Loucy (cell line): ENCODE results near the gene ARSA.
"Not testable (repeated sequence)": the region's sequence is repeated elsewhere in the genome, so short reads cannot be mapped to it uniquely, and the experiment has no call there.

Experiments
- H2AFZ ChIP-seq: fragments of 200-600 bp; sonication (generic); 2 replicates; pipeline ENCODE4 v1.6.0; 2016; ENCODE audit warnings: antibody characterized with exemption, mild to moderate bottlenecking, low read length, moderate library complexity
- H3F3A ChIP-seq: fragments of 200-600 bp; 2 replicates; pipeline ENCODE4 v1.6.0; 2016; ENCODE audit warnings: antibody characterized with exemption, low read depth, mild to moderate bottlenecking
- H3K27me3 ChIP-seq: fragments of 200-600 bp; sonication (generic); 2 replicates; pipeline ENCODE4 v1.6.1; 2014; ENCODE audit warnings: low read length, mild to moderate bottlenecking; ENCODE audit not compliant: insufficient read depth, poor library complexity, severe bottlenecking
- H3K36me3 ChIP-seq: fragments of 200-600 bp; sonication (generic); 2 replicates; pipeline ENCODE4 v1.6.1; 2016; ENCODE audit warnings: low read length; ENCODE audit not compliant: insufficient read depth
- H3K4me1 ChIP-seq: fragments of 200-600 bp; sonication (generic); 2 replicates; pipeline ENCODE4 v1.5.1; 2014; ENCODE audit warnings: low read length, mild to moderate bottlenecking; ENCODE audit not compliant: insufficient read depth, poor library complexity, severe bottlenecking
- H3K4me2 ChIP-seq: fragments of 200-600 bp; sonication (generic); 2 replicates; pipeline ENCODE4 v1.6.0; 2014; ENCODE audit warnings: antibody characterized with exemption, low read length, low read depth, mild to moderate bottlenecking; ENCODE audit not compliant: poor library complexity, severe bottlenecking
- H3K4me3 ChIP-seq: fragments of 200-600 bp; sonication (generic); 2 replicates; pipeline ENCODE4 v1.5.1; 2014; ENCODE audit warnings: low read length, mild to moderate bottlenecking, mixed read lengths; ENCODE audit not compliant: poor library complexity, severe bottlenecking
- H3K79me2 ChIP-seq: fragments of 200-600 bp; sonication (generic); 2 replicates; pipeline ENCODE4 v1.6.1; 2014; ENCODE audit warnings: low read length; ENCODE audit not compliant: insufficient read depth
- H3K9ac ChIP-seq: fragments of 200-600 bp; sonication (generic); 2 replicates; pipeline ENCODE4 v1.6.0; 2014; ENCODE audit warnings: mild to moderate bottlenecking, low read depth, low read length, moderate library complexity; ENCODE audit not compliant: poor library complexity, severe bottlenecking
- H3K9me2 ChIP-seq: fragments of 200-600 bp; sonication (generic); replicated peaks from 2 replicates; pipeline ENCODE4 v1.6.1; 2016; ENCODE audit warnings: low read depth, low read length, mixed read lengths
- H3K9me3 ChIP-seq: fragments of 200-600 bp; sonication (generic); 2 replicates; pipeline ENCODE4 v1.6.1; 2014; ENCODE audit warnings: mild to moderate bottlenecking, antibody characterized with exemption, low read length, low read depth; ENCODE audit not compliant: insufficient read depth
- H4K20me1 ChIP-seq: fragments of 200-600 bp; sonication (generic); 2 replicates; pipeline ENCODE4 v1.6.0; 2014; ENCODE audit warnings: antibody characterized with exemption, low read length, mild to moderate bottlenecking; ENCODE audit not compliant: insufficient read depth, poor library complexity, severe bottlenecking
- CTCF ChIP-seq: fragments of 200-600 bp; sonication (generic); conservative IDR thresholded peaks from 2 replicates; pipeline ENCODE4 v1.5.1; 2014; ENCODE audit warnings: mild to moderate bottlenecking, antibody characterized with exemption, low read length
- EZH2phosphoT487 ChIP-seq: fragments of 200-600 bp; IDR thresholded peaks from 2 replicates; pipeline ENCODE4 v1.6.1; 2018; ENCODE audit warnings: antibody characterized with exemption, mild to moderate bottlenecking, moderate library complexity, borderline replicate concordance

Gene ARSA

GRCh38 chr22:50620593-50621355 is 7.2 kb downstream of the ARSA start:
- H4K20me1 ChIP-seq: no peaks in the 10 kb centered on the region
- TF ChIP-seq EZH2phosphoT487 (no peak), CTCF (peak; percentile 67)
- H3K4me1 ChIP-seq: peaks cover 30% of the 10 kb centered on the region
- no peaks in the 10 kb centered on the region for H3K36me3 ChIP-seq
- peak overlapping the region; percentile 50 for H2AFZ ChIP-seq
- no peaks in the 10 kb centered on the region for H3K9me2 ChIP-seq
- H3K9me3 ChIP-seq: no peaks in the 10 kb centered on the region
- H3F3A ChIP-seq: 0 out of 2 replicates have a peak, but pooled peaks cover 4% of the 10 kb centered on the region
- H3K27me3 ChIP-seq: no peaks in the 10 kb centered on the region
- peak overlapping the region; percentile 78 for H3K9ac ChIP-seq
- no peaks in the 10 kb centered on the region for H3K79me2 ChIP-seq
- peak overlapping the region; percentile 96 for H3K4me2 ChIP-seq
- peak overlapping the region; percentile 78 for H3K4me3 ChIP-seq

- H3K4me2 ChIP-seq, H3K9me3 ChIP-seq, H3F3A ChIP-seq, H4K20me1 ChIP-seq, H3K4me1 ChIP-seq, H2AFZ ChIP-seq, H3K36me3 ChIP-seq, H3K27me3 ChIP-seq, H3K79me2 ChIP-seq, H3K9me2 ChIP-seq, H3K9ac ChIP-seq, H3K4me3 ChIP-seq: not testable (repeated sequence)
These were observed 13.7 kb downstream of the ARSA start for GRCh38 chr22:50614296-50614695.

GRCh38 chr22:50613291-50613981 is 14.5 kb downstream of the ARSA start:
- no peaks in the 10 kb centered on the region for H3K9me2 ChIP-seq
- H3K36me3 ChIP-seq: no peaks in the 10 kb centered on the region
- H3K9ac ChIP-seq: no peak overlapping the region
- no peaks in the 10 kb centered on the region for H3F3A ChIP-seq
- no peaks in the 10 kb centered on the region for H3K9me3 ChIP-seq
- no peaks in the 10 kb centered on the region for H4K20me1 ChIP-seq
- no peaks in the 10 kb centered on the region for H3K4me1 ChIP-seq
- no peak overlapping the region for H2AFZ ChIP-seq
- no peaks in the 10 kb centered on the region for H3K79me2 ChIP-seq
- H3K27me3 ChIP-seq: no peaks in the 10 kb centered on the region
- H3K4me3 ChIP-seq: no peak overlapping the region
- no peak overlapping the region for H3K4me2 ChIP-seq
- no peak for TF ChIP-seq CTCF
- TF ChIP-seq EZH2phosphoT487: no peak
